Stimulated activated CD8-positive, alpha-beta memory T cell treated with anti-CD3 and anti-CD28 coated beads, Interleukin-12 subunit alpha, Interleukin-12 subunit beta, amount 100 ng/mL, for 24 hours (primary cell): ENCODE results near the gene CXCR6.
A peak's percentile ranks its signal among the peaks of the same experiment; 100 is the strongest.

Source experiments
- DNase-seq: peaks from one replicate; pipeline ENCODE4 v3.0.0-alpha.2; 2020; ENCODE audit errors: extremely low read depth

The CXCR6 gene

GRCh38 chr3:45943207-45943846 is at the start of gene CXCR6:
Gene CXCR6, plus strand, starts transcription at chr3:45943464. Its CDS starts 3,018 bp downstream, at chr3:45946482.
- no peak for DNase-seq

GRCh38 chr3:45894015-45894414 is 49.2 kb upstream of the CXCR6 start:
- no peak for DNase-seq

DNA sequence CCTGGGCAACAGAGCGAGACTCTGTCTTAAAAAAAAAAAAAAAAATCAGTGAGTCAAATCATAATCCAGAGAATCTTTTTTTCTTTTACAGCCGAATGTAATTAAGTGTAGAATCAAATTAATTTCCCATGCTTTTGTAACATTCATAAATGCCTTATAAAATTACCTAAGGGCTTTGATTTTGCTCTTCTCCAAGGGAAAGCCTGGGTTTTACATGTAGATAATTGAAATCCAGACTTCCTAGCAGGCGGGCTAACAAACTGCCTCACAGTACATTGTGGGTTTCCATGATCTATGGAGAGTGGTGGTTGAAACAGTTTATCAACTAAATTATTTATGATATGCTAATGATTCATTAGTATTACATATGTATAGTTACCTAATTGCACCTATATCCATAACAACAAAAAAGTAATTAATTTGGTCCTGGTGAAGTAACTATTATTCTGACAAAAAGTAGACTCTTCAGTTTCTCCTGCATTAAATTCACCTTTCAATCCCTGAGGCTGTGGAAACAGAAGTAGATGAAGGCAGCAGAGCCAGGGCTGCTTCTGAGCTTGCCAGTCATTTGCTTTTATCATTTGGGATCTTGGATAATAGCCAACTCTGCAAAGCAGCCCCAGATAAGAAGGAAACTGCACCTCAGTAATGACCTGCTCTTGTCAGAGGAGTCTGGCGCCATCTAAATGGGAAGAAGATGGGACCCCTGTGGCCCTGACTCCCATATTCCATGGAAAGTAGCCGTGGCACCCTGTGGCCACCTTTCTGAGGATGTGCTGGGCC is 47.4 kb upstream of the CXCR6 start:
- DNase-seq: no peak

DNA sequence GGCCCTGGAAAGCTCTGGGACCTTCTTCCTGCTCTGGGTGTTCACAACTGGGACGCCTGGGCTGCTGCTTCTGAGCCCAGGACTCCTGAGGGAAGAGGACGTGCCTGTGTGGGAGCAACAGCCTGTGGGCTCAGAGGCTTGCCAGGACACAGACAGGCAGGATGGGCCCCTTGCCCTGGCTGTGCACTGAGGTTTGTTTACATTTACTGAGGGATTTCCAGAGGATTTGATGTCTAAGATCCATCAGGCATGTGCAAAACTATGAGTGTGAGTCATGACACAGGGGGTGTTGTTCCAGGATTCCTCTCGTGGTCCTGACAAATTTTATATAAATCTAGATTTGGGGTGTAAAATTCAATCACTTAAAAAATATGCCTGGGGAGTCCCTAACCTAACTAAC is 46.3 kb upstream of the CXCR6 start:
- DNase-seq: no peak

- DNase-seq: no peak
Observed at GRCh38 chr3:45904931-45905330, 38.3 kb upstream of the CXCR6 start.

- DNase-seq: no peak
Observed at GRCh38 chr3:45905755-45906154, 37.5 kb upstream of the CXCR6 start.

- DNase-seq: no peak
Observed at GRCh38 chr3:45906681-45907407, 36.4 kb upstream of the CXCR6 start.

- no peak for DNase-seq
Observed at GRCh38 chr3:45907769-45908705, 35.2 kb upstream of the CXCR6 start.

DNA sequence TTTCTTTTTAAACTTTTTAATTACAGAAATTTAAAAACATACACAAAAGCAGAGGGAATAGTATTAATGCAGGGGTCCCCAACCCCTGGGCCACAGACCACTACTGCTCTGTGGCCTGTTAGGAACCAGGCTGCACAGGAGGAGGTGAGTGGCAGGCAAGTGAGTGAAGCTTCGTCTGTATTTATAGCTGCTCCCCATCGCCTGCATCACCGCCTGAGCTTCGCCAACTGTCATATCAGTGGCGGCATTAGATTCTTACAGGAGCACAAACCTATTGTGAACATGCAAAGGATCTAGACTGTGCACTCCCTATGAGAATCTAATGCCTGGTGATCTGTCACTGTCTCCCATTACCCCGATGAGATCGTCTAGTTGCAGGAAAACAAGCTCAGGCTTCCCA is 34.5 kb upstream of the CXCR6 start:
- no peak for DNase-seq

- DNase-seq: no peak
Observed at GRCh38 chr3:45909542-45909941, 33.7 kb upstream of the CXCR6 start.

DNA sequence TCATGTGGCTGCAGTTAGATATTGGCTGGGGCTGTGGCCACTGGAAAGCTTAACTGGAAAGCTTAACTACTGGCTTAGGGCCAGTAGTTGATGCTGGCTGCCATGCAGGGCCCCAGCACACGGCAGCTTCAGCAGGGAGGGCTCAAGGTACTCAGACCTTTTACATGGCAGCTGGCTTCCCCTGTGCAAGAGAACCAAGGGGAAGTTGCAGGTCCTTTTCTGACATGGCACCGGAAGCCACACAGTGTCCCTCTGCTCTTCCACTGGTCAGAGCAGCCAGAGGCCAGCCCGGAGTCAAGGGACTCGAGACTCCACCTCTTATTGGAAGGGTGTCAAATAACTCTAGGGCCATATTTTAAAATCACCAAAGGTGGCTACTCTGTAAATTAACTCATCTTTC is 32.4 kb upstream of the CXCR6 start:
- DNase-seq: no peak

DNA sequence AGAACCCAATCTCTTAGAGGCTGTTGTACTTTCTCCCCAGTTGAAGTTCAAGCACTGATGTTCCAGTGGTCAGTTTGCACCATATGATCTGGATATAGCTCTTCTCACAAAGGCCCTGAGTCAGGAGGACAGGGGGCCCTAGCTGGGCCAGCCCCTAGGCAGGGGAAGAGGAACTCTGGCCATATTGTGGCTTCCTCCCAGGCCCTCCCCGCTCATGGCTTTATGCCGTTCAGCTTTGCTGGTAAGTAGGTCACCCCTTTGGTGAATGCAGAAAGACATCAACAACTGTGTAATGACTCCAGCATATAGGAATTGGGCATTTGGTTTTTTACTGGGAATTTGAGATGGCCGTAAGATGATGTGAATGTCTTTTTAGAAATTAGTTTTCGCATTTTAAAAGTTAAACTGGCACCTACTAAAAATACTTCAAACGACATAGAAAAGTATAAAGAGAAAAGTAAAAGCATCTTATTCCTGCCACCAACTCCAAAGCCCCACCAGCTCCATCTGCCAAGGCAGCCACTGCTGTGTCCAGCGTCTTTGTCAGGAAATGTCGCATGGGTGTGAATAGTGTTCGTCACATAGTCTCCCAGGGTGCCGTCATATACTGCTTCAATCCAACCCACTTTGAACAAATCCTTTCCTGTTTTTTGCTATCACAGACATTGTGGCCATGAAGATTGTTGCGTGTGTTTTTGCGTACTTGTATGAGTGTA is 31.6 kb upstream of the CXCR6 start:
- no peak for DNase-seq

GRCh38 chr3:45912435-45912834 is 30.8 kb upstream of the CXCR6 start:
- DNase-seq: no peak

DNA sequence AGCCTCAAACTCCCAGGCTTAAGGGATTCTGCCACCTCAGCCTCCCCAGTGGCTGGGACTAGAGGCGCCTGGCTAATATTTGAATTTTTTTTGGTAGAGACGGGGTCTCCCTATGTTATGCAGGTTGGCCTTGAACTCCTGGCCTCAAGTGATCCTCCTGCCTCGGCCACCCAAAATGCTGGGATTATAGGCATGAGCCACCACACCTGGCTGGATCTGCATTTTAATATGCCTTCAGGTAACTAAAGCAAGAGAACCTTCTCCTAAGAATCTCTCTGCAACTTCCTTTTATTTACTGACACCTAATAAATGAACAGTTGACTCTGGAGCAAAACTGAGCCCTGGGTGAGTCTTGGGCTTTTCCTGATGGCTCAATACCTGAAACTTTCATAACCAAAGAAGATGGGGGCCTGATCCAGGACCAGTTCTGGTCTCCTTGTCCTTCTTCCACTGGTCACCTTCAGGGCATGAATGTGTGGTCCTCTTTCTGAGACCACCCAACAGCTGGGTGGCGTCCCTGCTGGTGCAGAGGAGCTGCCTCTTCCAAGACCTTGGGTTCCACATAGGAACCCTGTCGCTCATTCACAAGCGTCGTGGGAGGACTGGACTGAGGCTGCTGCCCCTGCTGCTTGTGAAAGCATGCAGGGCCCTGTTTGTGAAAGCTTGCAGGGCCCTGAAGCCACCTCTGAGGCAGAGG is 28.8 kb upstream of the CXCR6 start:
- DNase-seq: no peak

- no peak for DNase-seq
Observed at GRCh38 chr3:45915059-45915439, 28.2 kb upstream of the CXCR6 start.

- DNase-seq: peak; percentile 55
Observed at GRCh38 chr3:45915518-45916231, 27.6 kb upstream of the CXCR6 start.

DNA sequence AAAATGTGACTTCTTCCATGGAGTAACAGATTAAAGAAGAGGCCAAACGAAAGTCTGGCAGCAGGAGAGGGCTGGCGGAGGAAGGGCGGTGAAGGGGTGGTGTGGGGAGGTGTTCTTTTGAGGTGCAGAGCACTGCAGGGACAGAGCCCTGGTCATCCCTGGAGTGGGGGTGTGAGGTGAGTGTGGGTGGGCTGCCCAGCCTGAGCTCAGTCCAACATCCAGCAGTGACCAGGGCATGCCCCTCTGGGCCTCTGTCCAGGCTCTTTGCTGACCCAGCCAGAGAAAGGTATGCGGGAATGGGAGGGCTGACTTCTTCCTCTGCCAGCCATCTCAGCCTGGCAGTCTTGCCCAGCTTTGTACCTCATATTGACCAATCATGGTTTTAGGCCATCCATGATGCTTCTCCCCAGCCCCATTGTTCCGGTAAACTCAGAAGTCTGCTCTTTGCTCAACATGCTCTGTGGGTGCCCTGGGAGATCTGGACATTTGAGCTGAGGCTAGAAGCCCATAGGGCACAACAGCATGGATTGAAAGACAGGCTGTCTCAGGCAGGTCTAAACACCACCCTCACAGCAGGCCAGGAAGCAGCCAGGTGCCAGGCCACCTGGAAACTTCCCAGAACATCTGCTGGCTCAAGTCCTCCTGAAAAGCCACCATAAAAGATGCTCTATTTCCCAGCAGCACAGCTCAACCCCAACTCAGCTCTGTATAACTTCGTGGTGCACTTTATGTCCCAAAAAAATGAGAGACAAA is 25.9 kb upstream of the CXCR6 start:
- DNase-seq: no peak

- no peak for DNase-seq
Observed at GRCh38 chr3:45921158-45922038, 21.9 kb upstream of the CXCR6 start.
